Adipocyte (in vitro differentiated cells): ENCODE measurements around the gene MRTO4.
"Not testable (repeated sequence)": the region's sequence is repeated elsewhere in the genome, so short reads cannot be mapped to it uniquely, and the experiment has no call there.

Experiments used
- DNase-seq: peaks from one replicate; pipeline ENCODE4 v3.0.0-alpha.2; 2015; ENCODE audit warnings: low read depth
- H3K27me3 ChIP-seq: replicated peaks from 2 replicates; pipeline ENCODE4 v1.7.0; 2013; ENCODE audit warnings: mild to moderate bottlenecking, low read length, moderate library complexity; ENCODE audit not compliant: control insufficient read depth, insufficient read depth
- H3K36me3 ChIP-seq: 2 replicates; pipeline ENCODE4 v1.7.0; 2013; ENCODE audit warnings: low read length, mild to moderate bottlenecking, moderate library complexity; ENCODE audit not compliant: control insufficient read depth, insufficient read depth, severe bottlenecking
- H3K4me1 ChIP-seq: 2 replicates; pipeline ENCODE4 v1.7.0; 2013; ENCODE audit warnings: mild to moderate bottlenecking, low read length, moderate library complexity; ENCODE audit not compliant: control insufficient read depth, insufficient read depth
- H3K4me3 ChIP-seq: 2 replicates; pipeline ENCODE4 v1.7.0; 2013; ENCODE audit warnings: mild to moderate bottlenecking, low read length, moderate library complexity
- H3K9ac ChIP-seq: 2 replicates; pipeline ENCODE4 v1.7.0; 2013; ENCODE audit warnings: mild to moderate bottlenecking, low read length, moderate library complexity
- H3K9me3 ChIP-seq: 2 replicates; pipeline ENCODE4 v1.7.0; 2013; ENCODE audit warnings: mild to moderate bottlenecking, low read length, moderate library complexity; ENCODE audit not compliant: control insufficient read depth

The MRTO4 gene

GRCh38 chr1:19231736-19232523 is 19.7 kb upstream of the MRTO4 start:
- not testable (repeated sequence) for H3K9me3 ChIP-seq, H3K27me3 ChIP-seq, H3K4me3 ChIP-seq, H3K4me1 ChIP-seq, DNase-seq, H3K9ac ChIP-seq
- peaks cover 83% of the 10 kb centered on the region for H3K36me3 ChIP-seq

GRCh38 chr1:19232524-19232846 is 19.1 kb upstream of the MRTO4 start:
- H3K36me3 ChIP-seq: peaks cover 83% of the 10 kb centered on the region
- no peaks in the 10 kb centered on the region for H3K27me3 ChIP-seq
- H3K9ac ChIP-seq: no peak overlapping the region
- peaks cover 10% of the 10 kb centered on the region for H3K4me1 ChIP-seq
- H3K4me3 ChIP-seq: no peak overlapping the region
- peak; percentile 83 for DNase-seq
- H3K9me3 ChIP-seq: no peaks in the 10 kb centered on the region

- Histone ChIP-seq H3K4me3 (no peak overlapping the region), H3K9me3 (no peaks in the 10 kb centered on the region), H3K4me1 (peaks cover 10% of the 10 kb centered on the region), H3K27me3 (no peaks in the 10 kb centered on the region), H3K9ac (no peak overlapping the region), H3K36me3 (peaks cover 89% of the 10 kb centered on the region)
- DNase-seq: no peak
These were observed 17.4 kb upstream of the MRTO4 start for GRCh38 chr1:19234224-19234623.

- Histone ChIP-seq H3K36me3 (peaks cover 87% of the 10 kb centered on the region), H3K4me1 (peaks cover 10% of the 10 kb centered on the region), H3K9me3 (no peaks in the 10 kb centered on the region), H3K4me3 (no peak overlapping the region), H3K9ac (no peak overlapping the region), H3K27me3 (no peaks in the 10 kb centered on the region)
- no peak for DNase-seq
These were observed 11.7 kb upstream of the MRTO4 start for GRCh38 chr1:19239876-19240275.

- peak; percentile 93 for DNase-seq
- Histone ChIP-seq H3K4me3 (no peak overlapping the region), H3K27me3 (no peaks in the 10 kb centered on the region), H3K4me1 (peaks cover 10% of the 10 kb centered on the region), H3K9me3 (no peaks in the 10 kb centered on the region), H3K9ac (peak overlapping the region; percentile 77), H3K36me3 (peaks cover 82% of the 10 kb centered on the region)
These were observed 10.7 kb upstream of the MRTO4 start for GRCh38 chr1:19240673-19241538.

- H3K4me3 ChIP-seq: peak overlapping the region; percentile 94
- peaks cover 28% of the 10 kb centered on the region for H3K4me1 ChIP-seq
- H3K9me3 ChIP-seq: no peaks in the 10 kb centered on the region
- peaks cover 7% of the 10 kb centered on the region for H3K36me3 ChIP-seq
- peak; percentile 25 for DNase-seq
- H3K27me3 ChIP-seq: no peaks in the 10 kb centered on the region
- peak overlapping the region; percentile 93 for H3K9ac ChIP-seq
These were observed 838 bp upstream of the MRTO4 start for GRCh38 chr1:19250629-19251304.

GRCh38 chr1:19254416-19254815 is 2.8 kb downstream of the MRTO4 start:
- no peaks in the 10 kb centered on the region for H3K27me3 ChIP-seq
- no peak for DNase-seq
- no peaks in the 10 kb centered on the region for H3K9me3 ChIP-seq
- peaks cover 41% of the 10 kb centered on the region for H3K36me3 ChIP-seq
- no peak overlapping the region for H3K4me3 ChIP-seq
- H3K9ac ChIP-seq: no peak overlapping the region
- H3K4me1 ChIP-seq: peaks cover 28% of the 10 kb centered on the region

- Histone ChIP-seq H3K9me3 (no peaks in the 10 kb centered on the region), H3K4me1 (peaks cover 29% of the 10 kb centered on the region), H3K36me3 (peaks cover 49% of the 10 kb centered on the region), H3K9ac (no peak overlapping the region), H3K4me3 (no peak overlapping the region), H3K27me3 (no peaks in the 10 kb centered on the region)
- no peak for DNase-seq
These were observed 3.7 kb downstream of the MRTO4 start for GRCh38 chr1:19255288-19255687.

- peaks cover 49% of the 10 kb centered on the region for H3K36me3 ChIP-seq
- not testable (repeated sequence) for H3K27me3 ChIP-seq, H3K9me3 ChIP-seq, DNase-seq, H3K4me3 ChIP-seq, H3K9ac ChIP-seq
- H3K4me1 ChIP-seq: peaks cover 32% of the 10 kb centered on the region
These were observed 4.7 kb downstream of the MRTO4 start for GRCh38 chr1:19256301-19256700.

- H3K27me3 ChIP-seq: no peaks in the 10 kb centered on the region
- H3K4me1 ChIP-seq: peaks cover 32% of the 10 kb centered on the region
- no peak for DNase-seq
- peaks cover 49% of the 10 kb centered on the region for H3K36me3 ChIP-seq
- H3K4me3 ChIP-seq: no peak overlapping the region
- H3K9ac ChIP-seq: no peak overlapping the region
- H3K9me3 ChIP-seq: no peaks in the 10 kb centered on the region
These were observed 5.7 kb downstream of the MRTO4 start for GRCh38 chr1:19257178-19257914.
